ENCODE data around the gene RPL41. TPM values are rescaled to one million over a fixed set of nuclear protein-coding genes. Genes with fewer than 3 reads are reported as not detected.

The RPL41 gene
- total and polyA plus RNA-seq, 9 of the 15 experiments (the other 6 are each of a cell fraction or from before 2014, with no cell fraction given): 3,403 to 11,276 (median 5,604) TPM

DNA sequence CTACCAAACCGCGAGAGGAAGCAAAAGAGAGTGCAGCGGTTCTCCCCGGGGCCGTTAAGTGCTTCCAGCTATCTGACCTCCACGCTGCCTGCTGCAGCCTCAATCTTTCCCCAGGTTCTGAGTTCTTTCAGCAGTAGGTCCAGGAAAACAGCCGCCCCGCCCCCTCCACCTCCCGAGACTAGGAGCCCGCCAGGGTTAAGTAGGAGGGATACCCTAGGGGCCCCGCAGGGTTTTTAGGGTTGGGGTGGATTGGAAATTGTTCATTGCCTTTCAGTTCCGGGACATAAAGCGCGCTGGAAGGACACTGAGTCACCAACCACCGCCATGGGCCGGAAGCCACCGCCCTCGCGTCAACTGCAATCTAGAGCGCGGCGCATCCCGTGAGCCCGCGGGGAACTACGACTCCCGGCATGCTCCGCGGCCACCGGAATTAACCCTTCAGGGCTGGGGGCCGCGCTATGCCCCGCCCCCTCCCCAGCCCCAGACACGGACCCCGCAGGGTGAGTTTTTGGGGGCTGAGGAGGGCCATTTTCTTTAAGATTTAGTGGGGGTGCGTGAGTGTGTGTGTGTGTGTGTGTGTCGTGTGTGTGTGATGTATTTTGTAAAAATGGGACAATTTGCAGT lies 35.8 kb downstream of the RPL41 start, which contains the start of gene MYL6B (continued):
- peak; percentile 88 for TF ChIP-seq ZBTB40 (IDR thresholded peaks at IDR 0.05)
- TF ChIP-seq ZBTB40 (CRISPR knock-in tag; IDR thresholded peaks at IDR 0.05): no peak
- TF ChIP-seq CHD4 (IDR thresholded peaks at IDR 0.05; ENCODE audit: insufficient read depth, insufficient replicate concordance, low read depth, low read length, poor library complexity, severe bottlenecking): no peak
- no peak for TF ChIP-seq NR3C1 (CRISPR knock-in tag; IDR thresholded peaks at IDR 0.05)
- TF ChIP-seq KDM2B (CRISPR knock-in tag; IDR thresholded peaks at IDR 0.05): no peak
- no peak for TF ChIP-seq RBM25 (IDR thresholded peaks at IDR 0.05; ENCODE audit: low read depth, low read length, severe bottlenecking)
- peak; percentile 71 for TF ChIP-seq RB1 (IDR thresholded peaks at IDR 0.05; ENCODE audit: low read depth)
- TF ChIP-seq ZNF263 (CRISPR knock-in tag; IDR thresholded peaks at IDR 0.05; ENCODE audit: borderline replicate concordance): no peak
- peak; percentile 52; the same call in 1 of the 2 replicates for TF ChIP-seq ZNF175 (CRISPR knock-in tag; IDR thresholded peaks at IDR 0.05; ENCODE audit: low read depth)
- TF ChIP-seq ZBTB43 (CRISPR knock-in tag; IDR thresholded peaks at IDR 0.05): no peak
- no peak for TF ChIP-seq THAP7 (CRISPR knock-in tag; IDR thresholded peaks at IDR 0.05)
- TF ChIP-seq ZNF324 (CRISPR knock-in tag; IDR thresholded peaks at IDR 0.05): no peak
- peak; percentile 88 for TF ChIP-seq MYC (IDR thresholded peaks at IDR 0.05; ENCODE audit: low read depth, low read length)
- no peak for TF ChIP-seq MYC (CRISPR knock-in tag; IDR thresholded peaks at IDR 0.05; ENCODE audit: borderline replicate concordance, low read depth)
- no peak for TF ChIP-seq ZNF764 (CRISPR knock-in tag; IDR thresholded peaks at IDR 0.05; ENCODE audit: low read depth)
- TF ChIP-seq MLLT1 (IDR thresholded peaks at IDR 0.05): no peak

Data from K562 (cell line).